WTC11 (cell line): ENCODE measurements around the gene SLC9A7. TPM values are rescaled to one million over a fixed set of nuclear protein-coding genes. Genes with fewer than 3 reads are reported as not detected.

Experiments
- ATAC-seq: fragments of 200-7000 bp; cut with Tn5 transposase; 2 replicates; pipeline ENCODE4 v1.10.0; 2021; ENCODE audit warnings: mild to moderate bottlenecking, moderate library complexity
- CTCF ChIA-PET: fragments of 300-600 bp; sonication (Branson Sonifier 250); formaldehyde crosslinking; loops from one replicate; lab custom pipeline; 2021; ENCODE audit warnings: antibody characterized with exemption; lab: Charles Lee
- POLR2A ChIA-PET: fragments of 350-600 bp; sonication (Branson Sonifier 250); formaldehyde crosslinking; loops from one replicate; lab custom pipeline; 2021; ENCODE audit warnings: antibody characterized with exemption; lab: Charles Lee
- DNase-seq: peaks from one replicate; pipeline ENCODE4 v3.0.0; 2021; ENCODE audit warnings: low spot score
- H3K27ac Mint-ChIP-seq: 2 replicates; pipeline ENCODE4 v1.8.0; 2021; ENCODE audit warnings: mixed read lengths
- H3K27me3 Mint-ChIP-seq: 2 replicates; pipeline ENCODE4 v1.8.0; 2021; ENCODE audit warnings: low read depth, mild to moderate bottlenecking, moderate library complexity, mixed read lengths
- H3K36me3 Mint-ChIP-seq: 2 replicates; pipeline ENCODE4 v1.8.0; 2021; ENCODE audit warnings: mixed read lengths
- H3K4me1 Mint-ChIP-seq: 2 replicates; pipeline ENCODE4 v1.8.0; 2022; ENCODE audit warnings: mixed read lengths
- H3K4me3 Mint-ChIP-seq: 2 replicates; pipeline ENCODE4 v1.8.0; 2021; ENCODE audit warnings: mild to moderate bottlenecking, moderate library complexity, mixed read lengths
- H3K9me3 Mint-ChIP-seq: 2 replicates; pipeline ENCODE4 v1.8.0; 2021; ENCODE audit warnings: mixed read lengths
- AR ChIP-seq: fragments of 250-450 bp; sonication (Bioruptor Pico); IDR thresholded peaks from 2 replicates; pipeline ENCODE4 v1.9.0; 2021; ENCODE audit warnings: mild to moderate bottlenecking
- ATF3 ChIP-seq: sonication (generic); formaldehyde crosslinking; conservative IDR thresholded peaks from 2 replicates; pipeline ENCODE4 v1.8.1; 2022; ENCODE audit warnings: mild to moderate bottlenecking, missing genetic modification reagents
- E2F4 ChIP-seq: sonication (generic); formaldehyde crosslinking; IDR thresholded peaks from 2 replicates; pipeline ENCODE4 v1.8.1; 2022; ENCODE audit warnings: low read depth, mild to moderate bottlenecking, moderate library complexity, missing genetic modification reagents, borderline replicate concordance
- ELF4 ChIP-seq: sonication (generic); formaldehyde crosslinking; IDR thresholded peaks from 2 replicates; pipeline ENCODE4 v1.8.1; 2022; ENCODE audit warnings: low read depth, mild to moderate bottlenecking, moderate library complexity, missing genetic modification reagents
- FOXK1 ChIP-seq: sonication (generic); formaldehyde crosslinking; IDR thresholded peaks from 2 replicates; pipeline ENCODE4 v1.8.0; 2022; ENCODE audit warnings: mild to moderate bottlenecking, moderate library complexity, missing genetic modification reagents
- HMGA2 ChIP-seq: fragments of 250-450 bp; sonication (Bioruptor Pico); IDR thresholded peaks from 2 replicates; pipeline ENCODE4 v1.4.0; 2021; ENCODE audit warnings: mild to moderate bottlenecking, moderate library complexity
- IRF1 ChIP-seq: sonication (generic); formaldehyde crosslinking; IDR thresholded peaks from 2 replicates; pipeline ENCODE4 v1.8.0; 2023; ENCODE audit warnings: missing genetic modification reagents
- JUN ChIP-seq: sonication (generic); formaldehyde crosslinking; IDR thresholded peaks from 2 replicates; pipeline ENCODE4 v1.8.0; 2023; ENCODE audit warnings: mild to moderate bottlenecking, missing genetic modification reagents
- KAT7 ChIP-seq: sonication (generic); formaldehyde crosslinking; IDR thresholded peaks from 2 replicates; pipeline ENCODE4 v1.8.1; 2023; ENCODE audit warnings: missing genetic modification reagents, mild to moderate bottlenecking, borderline replicate concordance
- MAX ChIP-seq: sonication (generic); formaldehyde crosslinking; IDR thresholded peaks from 2 replicates; pipeline ENCODE4 v1.8.0; 2022; ENCODE audit warnings: mild to moderate bottlenecking, missing genetic modification reagents
- NR3C1 ChIP-seq: sonication (generic); formaldehyde crosslinking; conservative IDR thresholded peaks from 2 replicates; pipeline ENCODE4 v1.8.1; 2023; ENCODE audit warnings: low read depth, mild to moderate bottlenecking, missing genetic modification reagents
- PREB ChIP-seq: sonication (generic); formaldehyde crosslinking; IDR thresholded peaks from 2 replicates; pipeline ENCODE4 v1.8.1; 2022; ENCODE audit warnings: mild to moderate bottlenecking, missing genetic modification reagents, moderate library complexity, borderline replicate concordance
- RELA ChIP-seq: sonication (generic); formaldehyde crosslinking; IDR thresholded peaks from 2 replicates; pipeline ENCODE4 v1.8.1; 2022; ENCODE audit warnings: missing genetic modification reagents, mild to moderate bottlenecking, borderline replicate concordance
- SMAD3 ChIP-seq: sonication (generic); formaldehyde crosslinking; IDR thresholded peaks from 2 replicates; pipeline ENCODE4 v1.8.0; 2022; ENCODE audit warnings: missing genetic modification reagents, mild to moderate bottlenecking, borderline replicate concordance
- ZNF138 ChIP-seq: sonication (generic); formaldehyde crosslinking; conservative IDR thresholded peaks from 2 replicates; pipeline ENCODE4 v1.8.1; 2022; ENCODE audit warnings: mild to moderate bottlenecking, moderate library complexity, missing genetic modification reagents
- ZNF219 ChIP-seq: sonication (generic); formaldehyde crosslinking; IDR thresholded peaks from 2 replicates; pipeline ENCODE4 v1.8.0; 2023; ENCODE audit warnings: missing genetic modification reagents, mild to moderate bottlenecking, borderline replicate concordance
- ZNF423 ChIP-seq: fragments of 250-450 bp; sonication (Bioruptor Pico); IDR thresholded peaks from 2 replicates; pipeline ENCODE4 v2.1.2; 2022; ENCODE audit warnings: mild to moderate bottlenecking, moderate library complexity
- ZNF671 ChIP-seq: fragments of 250-450 bp; sonication (Bioruptor Pico); IDR thresholded peaks from 2 replicates; pipeline ENCODE4 v1.8.0; 2021; ENCODE audit warnings: mild to moderate bottlenecking
- total RNA-seq: library from RNA; stranded (reverse); gene quantifications from 3 replicates; pipeline ENCODE4 v1.2.3, GENCODE V29; 2021
- TF ChIP-seq, protein P1 (sequence below): sonication (generic); formaldehyde crosslinking; IDR thresholded peaks from 2 replicates; pipeline ENCODE4 v1.8.1; 2023; ENCODE audit warnings: mild to moderate bottlenecking, missing genetic modification reagents
- TF ChIP-seq, protein P2 (sequence below): sonication (generic); formaldehyde crosslinking; IDR thresholded peaks from 2 replicates; pipeline ENCODE4 v1.8.1; 2023; ENCODE audit warnings: mild to moderate bottlenecking, missing genetic modification reagents, moderate library complexity

The SLC9A7 gene
- total RNA-seq, 1 experiment from 2014 or later: 18.0 TPM

DNA sequence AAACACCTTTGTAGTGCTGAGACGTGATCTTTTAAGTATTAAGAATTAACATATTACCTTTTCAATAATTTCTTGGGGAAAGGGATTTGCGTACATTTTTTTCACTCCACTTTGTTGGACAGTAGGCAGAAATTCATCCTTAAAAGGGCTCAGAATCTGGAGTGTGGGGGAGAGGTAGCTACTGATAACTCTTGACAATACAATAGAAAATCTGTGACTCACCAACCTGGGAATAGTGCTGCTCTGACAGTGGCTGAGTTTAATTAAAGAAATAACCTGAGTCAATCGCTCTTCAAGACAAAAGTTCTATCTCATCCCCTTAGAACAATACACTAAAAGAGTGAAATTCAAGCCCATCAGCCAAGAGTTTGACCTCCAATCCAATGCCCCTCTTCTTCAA, 60.2 kb downstream of the SLC9A7 start (continued):
- TF ChIP-seq AR (CRISPR knock-in tag) (no peak), E2F4 (CRISPR knock-in tag) (no peak), PREB (CRISPR knock-in tag) (no peak)

- POLR2A ChIA-PET: no interaction called here
- TF ChIP-seq ELF4 (CRISPR knock-in tag): no peak
- TF ChIP-seq ZNF423: no peak
- TF ChIP-seq, protein P1, sequence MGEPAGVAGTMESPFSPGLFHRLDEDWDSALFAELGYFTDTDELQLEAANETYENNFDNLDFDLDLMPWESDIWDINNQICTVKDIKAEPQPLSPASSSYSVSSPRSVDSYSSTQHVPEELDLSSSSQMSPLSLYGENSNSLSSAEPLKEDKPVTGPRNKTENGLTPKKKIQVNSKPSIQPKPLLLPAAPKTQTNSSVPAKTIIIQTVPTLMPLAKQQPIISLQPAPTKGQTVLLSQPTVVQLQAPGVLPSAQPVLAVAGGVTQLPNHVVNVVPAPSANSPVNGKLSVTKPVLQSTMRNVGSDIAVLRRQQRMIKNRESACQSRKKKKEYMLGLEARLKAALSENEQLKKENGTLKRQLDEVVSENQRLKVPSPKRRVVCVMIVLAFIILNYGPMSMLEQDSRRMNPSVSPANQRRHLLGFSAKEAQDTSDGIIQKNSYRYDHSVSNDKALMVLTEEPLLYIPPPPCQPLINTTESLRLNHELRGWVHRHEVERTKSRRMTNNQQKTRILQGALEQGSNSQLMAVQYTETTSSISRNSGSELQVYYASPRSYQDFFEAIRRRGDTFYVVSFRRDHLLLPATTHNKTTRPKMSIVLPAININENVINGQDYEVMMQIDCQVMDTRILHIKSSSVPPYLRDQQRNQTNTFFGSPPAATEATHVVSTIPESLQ: no peak
- TF ChIP-seq MAX: no peak
- no peak for TF ChIP-seq IRF1 (CRISPR knock-in tag)
- TF ChIP-seq ZNF671 (CRISPR knock-in tag): no peak
- no peak for TF ChIP-seq RELA (CRISPR knock-in tag)
- TF ChIP-seq ATF3 (CRISPR knock-in tag): no peak
- TF ChIP-seq ZNF138 (CRISPR knock-in tag): no peak
- no peak for TF ChIP-seq SMAD3 (CRISPR knock-in tag)
- TF ChIP-seq HMGA2 (CRISPR knock-in tag): no peak
- no peak for TF ChIP-seq KAT7 (CRISPR knock-in tag)
- TF ChIP-seq JUN (CRISPR knock-in tag): no peak
- TF ChIP-seq FOXK1 (CRISPR knock-in tag): no peak
- TF ChIP-seq, protein P2, sequence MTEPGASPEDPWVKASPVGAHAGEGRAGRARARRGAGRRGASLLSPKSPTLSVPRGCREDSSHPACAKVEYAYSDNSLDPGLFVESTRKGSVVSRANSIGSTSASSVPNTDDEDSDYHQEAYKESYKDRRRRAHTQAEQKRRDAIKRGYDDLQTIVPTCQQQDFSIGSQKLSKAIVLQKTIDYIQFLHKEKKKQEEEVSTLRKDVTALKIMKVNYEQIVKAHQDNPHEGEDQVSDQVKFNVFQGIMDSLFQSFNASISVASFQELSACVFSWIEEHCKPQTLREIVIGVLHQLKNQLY (CRISPR knock-in tag): no peak
- no peak for TF ChIP-seq ZNF219 (CRISPR knock-in tag)
- TF ChIP-seq NR3C1 (CRISPR knock-in tag): no peak
- TF ChIP-seq, all 79 proteins: peak for 0
- no peaks in the 10 kb centered on the region for H3K36me3 Mint-ChIP-seq
- no peak overlapping the region for H3K4me3 Mint-ChIP-seq
- DNase-seq: no peak
- no peaks in the 10 kb centered on the region for H3K27me3 Mint-ChIP-seq
- no peak overlapping the region for H3K27ac Mint-ChIP-seq
- CTCF ChIA-PET: no interaction called here
- peaks cover 32% of the 10 kb centered on the region for H3K4me1 Mint-ChIP-seq
- no peak for ATAC-seq
- no peaks in the 10 kb centered on the region for H3K9me3 Mint-ChIP-seq
These were observed 63.4 kb downstream of the SLC9A7 start for GRCh38 chrX:46695491-46695890.
